HepG2 (cell line): ENCODE measurements around the gene WIPF2. TPM values are rescaled to one million over a fixed set of nuclear protein-coding genes. Genes with fewer than 3 reads are reported as not detected.

Source experiments
- ATAC-seq: fragments of 200-7000 bp; cut with Tn5 transposase; 3 replicates; pipeline ENCODE4 v1.9.1; 2020; ENCODE audit warnings: mild to moderate bottlenecking, moderate library complexity
- BruUV-seq: library from RNA; stranded (reverse); fragments of 400-500 nt; replicated peaks from 2 replicates; lab custom pipeline; 2021; lab: Mats Ljungman, UMichigan
- CTCF ChIA-PET: fragments of 300-600 bp; formaldehyde crosslinking; extraction: SDS; loops from one replicate; lab custom pipeline; 2021; ENCODE audit warnings: low total read pairs, inconsistent platforms, low intra/inter-chr PET ratio; lab: Yijun Ruan, JAX
- POLR2A ChIA-PET: fragments of 350-600 bp; sonication (Branson Sonifier 250); formaldehyde crosslinking; loops from one replicate; lab custom pipeline; 2020; ENCODE audit warnings: antibody characterized with exemption, inconsistent platforms; lab: Yijun Ruan, JAX
- DNase-seq: peaks from one replicate; pipeline ENCODE4 v3.0.0-alpha.2; 2015; ENCODE audit warnings: low spot score
- FAIRE-seq: peaks from 3 replicates; lab custom pipeline; 2011; peaks lifted over from hg19 to GRCh38; lab: Jason Lieb, UNC
- H2AFZ ChIP-seq: one replicate; pipeline ENCODE4 v1.6.1; 2011; ENCODE audit warnings: low read length, inconsistent platforms
- H3K27ac ChIP-seq: fragments of 300-600 bp; 3 replicates; pipeline ENCODE4 v1.8.0; 2011; ENCODE audit warnings: mixed run types, mild to moderate bottlenecking, mixed read lengths, low read length, inconsistent platforms; ENCODE audit not compliant: insufficient read depth; ENCODE audit errors: extremely low read length
- H3K27me3 ChIP-seq, 2 experiments: fragments of 200-600 bp in 1 of 2; 2 replicates in 1 of 2; 3 replicates in 1 of 2; pipeline versions ENCODE4 v1.6.0 to v1.8.0; 2011; ENCODE audit warnings: low read length in 2 of 2, mild to moderate bottlenecking in 2 of 2, moderate library complexity in 2 of 2, inconsistent platforms in 1 of 2; ENCODE audit not compliant: insufficient read depth in 2 of 2, control insufficient read depth in 1 of 2
- H3K36me3 ChIP-seq, 2 experiments: fragments of 200-600 bp in 1 of 2; replicated peaks in 1 of 2; 2 replicates in 1 of 2; 3 replicates in 1 of 2; pipeline versions ENCODE4 v1.5.1 to v1.8.0; 2011; ENCODE audit warnings: low read length in 2 of 2, inconsistent platforms in 1 of 2; ENCODE audit not compliant: insufficient read depth in 2 of 2, control insufficient read depth in 1 of 2
- H3K4me1 ChIP-seq: 2 replicates; pipeline ENCODE4 v1.5.1; 2012; ENCODE audit warnings: low read length, inconsistent platforms; ENCODE audit not compliant: insufficient read depth
- H3K4me2 ChIP-seq: 2 replicates; pipeline ENCODE4 v1.6.0; 2011; ENCODE audit warnings: low read depth, low read length, inconsistent platforms
- H3K4me3 ChIP-seq, 3 experiments: fragments of 200-600 bp in 1 of 3; sonication (generic), shearing (Covaris generic) in 1 of 3; replicated peaks in 1 of 3; 2 replicates each; pipeline ENCODE4 v1.5.1; 2011 to 2016; ENCODE audit warnings: low read length in 3 of 3, inconsistent platforms in 2 of 3, low read depth in 2 of 3, mild to moderate bottlenecking in 2 of 3, control low read depth in 1 of 3, mixed read lengths in 1 of 3; ENCODE audit not compliant: insufficient read depth in 1 of 3
- H3K79me2 ChIP-seq: one replicate; pipeline ENCODE4 v1.6.1; 2011; ENCODE audit warnings: low read length, inconsistent platforms; ENCODE audit not compliant: insufficient read depth
- H3K9ac ChIP-seq: 2 replicates; pipeline ENCODE4 v1.6.0; 2011; ENCODE audit warnings: mild to moderate bottlenecking, low read depth, low read length, inconsistent platforms; ENCODE audit not compliant: insufficient read depth
- H3K9me3 ChIP-seq: 2 replicates; pipeline ENCODE4 v1.5.1; 2012; ENCODE audit warnings: mild to moderate bottlenecking, low read length
- H4K20me1 ChIP-seq: 2 replicates; pipeline ENCODE4 v1.6.0; 2011; ENCODE audit warnings: inconsistent platforms, mild to moderate bottlenecking, low read length, moderate library complexity; ENCODE audit not compliant: insufficient read depth
- FOXK2 ChIP-seq: fragments of 450-650 bp; IDR thresholded peaks from 2 replicates; pipeline ENCODE4 v1.6.1; 2016
- NFYC ChIP-seq: IDR thresholded peaks from 2 replicates; pipeline ENCODE4 v1.6.1; 2016; ENCODE audit warnings: missing genetic modification reagents, missing compliant biosample characterization
- ZNF253 ChIP-seq: sonication (generic); formaldehyde crosslinking; IDR thresholded peaks from 2 replicates; pipeline ENCODE4 v1.8.0; 2022; ENCODE audit warnings: mild to moderate bottlenecking, missing genetic modification reagents, borderline replicate concordance
- ZNF274 ChIP-seq: sonication (generic); formaldehyde crosslinking; IDR thresholded peaks from 2 replicates; pipeline ENCODE4 v1.5.1; 2020; ENCODE audit warnings: mild to moderate bottlenecking, missing genetic modification reagents
- ZNF629 ChIP-seq: sonication (generic); formaldehyde crosslinking; conservative IDR thresholded peaks from 2 replicates; pipeline ENCODE4 v1.5.0; 2020; ENCODE audit warnings: missing genetic modification reagents
- WGBS: methylation state at CpG from one replicate; pipeline ENCODE4 v1.1.6; 2017; ENCODE audit warnings: low lambda C conversion rate; 5-methylcytosine and 5-hydroxymethylcytosine counted together
- in situ Hi-C: cut with HindIII; loops from 2 replicates; pipeline ENCODE4 v1.10.0; 2017; ENCODE audit warnings: low pct_unique_long_range_greater_than_20kb; ENCODE audit not compliant: extremely low pct_ligation_motif_present
- intact Hi-C: fragments of 100-400 bp; cut with micrococcal nuclease; formaldehyde crosslinking; loops from one replicate; pipeline ENCODE4 v1.10.0; 2022; ENCODE audit not compliant: unreplicated experiment
- polyA plus RNA-seq, 8 experiments: library from polyadenylated mRNA; depleted of rRNA in 3 of 8; stranded (reverse) in 7 of 8; unstranded in 1 of 8; fragments of >200 nt; fragmentation: Illumina TruSeq in 4 of 8; extraction: Trizol in 4 of 8; gene quantifications; 2 replicates each; pipeline versions ENCODE4 v1.2.1 to v1.2.3, GENCODE V29; 2011 to 2016; ENCODE audit warnings: low read depth in 4 of 8, missing spikeins in 1 of 8, mixed read lengths in 1 of 8; ENCODE audit not compliant: insufficient read depth in 1 of 8
- total RNA-seq, 5 experiments: library from RNA; depleted of rRNA; stranded (reverse); fragments of >200 nt; fragmentation: Illumina TruSeq; extraction: Trizol; gene quantifications; 2 replicates each; pipeline ENCODE4 v1.2.3, GENCODE V29; 2016; ENCODE audit warnings: low read depth in 1 of 5
- TF ChIP-seq, protein P1 (sequence below): sonication (generic); formaldehyde crosslinking; IDR thresholded peaks from 2 replicates; pipeline ENCODE4 v1.5.0; 2020; ENCODE audit warnings: missing genetic modification reagents
- TF ChIP-seq, protein P2 (sequence below): sonication (generic); formaldehyde crosslinking; IDR thresholded peaks from 2 replicates; pipeline ENCODE4 v1.5.1; 2020; ENCODE audit warnings: missing genetic modification reagents, mild to moderate bottlenecking, borderline replicate concordance
- TF ChIP-seq, protein P3 (sequence below): IDR thresholded peaks from 2 replicates; pipeline ENCODE4 v1.6.1; 2016; ENCODE audit warnings: low read depth, missing genetic modification reagents, missing compliant biosample characterization
- TF ChIP-seq, protein P4 (sequence below): sonication (generic); formaldehyde crosslinking; conservative IDR thresholded peaks from 2 replicates; pipeline ENCODE4 v1.4.0; 2020; ENCODE audit warnings: mild to moderate bottlenecking, missing genetic modification reagents, moderate library complexity

The WIPF2 gene
- total and polyA plus RNA-seq, 2 of the 13 experiments (the other 11 are each of a cell fraction or from before 2014, with no cell fraction given): 7.2 to 10.8 TPM

DNA sequence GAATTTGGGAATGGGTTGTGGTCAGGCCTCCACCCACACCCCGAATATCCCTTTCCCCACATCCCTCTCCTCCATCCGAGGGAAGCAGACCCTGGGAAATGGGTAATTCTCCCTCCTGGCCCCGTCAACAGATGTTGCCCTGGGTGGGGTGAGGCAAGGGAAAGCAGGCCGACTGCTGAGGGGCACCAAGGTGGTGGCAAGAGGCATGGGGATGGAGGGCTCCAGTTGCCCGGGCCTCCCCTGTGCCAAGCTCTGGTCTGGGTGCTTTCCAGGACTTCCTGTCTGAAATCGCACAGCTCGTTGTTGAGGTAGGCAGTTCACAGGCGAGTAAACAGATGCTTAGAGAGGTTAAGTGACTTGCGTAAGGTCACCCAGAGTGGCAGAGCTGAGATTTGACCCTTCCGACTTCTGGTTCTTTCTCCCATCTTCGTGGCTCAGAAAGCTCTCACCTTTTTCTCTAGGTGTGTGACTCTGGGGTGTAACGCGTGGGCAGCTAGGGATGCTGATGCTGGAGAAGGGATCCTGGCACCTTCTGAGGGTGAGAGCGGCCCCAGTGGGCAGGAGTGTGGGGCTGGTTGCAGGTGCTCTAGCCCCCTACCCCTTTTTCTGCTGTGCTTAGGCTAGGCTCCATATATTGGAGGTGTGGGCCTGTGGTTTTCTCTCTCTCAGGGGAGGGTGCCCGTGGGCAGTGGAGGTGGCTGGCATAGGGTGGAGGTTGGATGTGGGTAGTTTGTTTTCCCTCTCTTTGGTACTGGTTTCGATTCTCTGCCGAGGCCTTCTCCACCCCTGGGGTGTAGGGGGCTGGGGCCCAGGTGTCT is 107.1 kb downstream of the WIPF2 start:
- DNase-seq (peak; percentile 69), FAIRE-seq (peak; percentile 83), ATAC-seq (peak; percentile 54)
- Histone ChIP-seq H2AFZ (no peak overlapping the region), H3K4me1 (peaks cover 81% of the 10 kb centered on the region), H3K27ac (no peak overlapping the region), H3K4me2 (peak overlapping the region; percentile 52), H3K9ac (no peak overlapping the region), H3K36me3 (peaks cover 0 to 2% of the 10 kb centered on the region in 2 experiments; a peak in 1 of 5 replicates), H3K9me3 (no peaks in the 10 kb centered on the region), H3K27me3 (no peaks in the 10 kb centered on the region), H4K20me1 (peaks cover 37% of the 10 kb centered on the region), H3K4me3 (peak overlapping the region in 1 of 3 experiments; percentile 3; a peak in 1 of 6 replicates), H3K79me2 (peaks cover 25% of the 10 kb centered on the region)
- WGBS: 38% methylated on average over 15 of the region's 17 CpGs
- ChIA-PET POLR2A (interaction anchor here (0.7 to 5.3 kb wide), 7 partner anchors 9 to 399 kb away, joined by 3 to 48 read pairs (median 4); partner anchors contain the start of genes LRRC3C and ORMDL3), CTCF (no interaction called here)
- in situ Hi-C loops: no loop called here
- intact Hi-C loops: no loop called here
- BruUV-seq: no TSS peak
- TF ChIP-seq FOXK2 (no peak), ZNF274 (CRISPR knock-in tag) (no peak), ZNF629 (CRISPR knock-in tag) (no peak), NFYC (CRISPR knock-in tag) (no peak), ZNF253 (CRISPR knock-in tag) (no peak)
- TF ChIP-seq, protein P1, sequence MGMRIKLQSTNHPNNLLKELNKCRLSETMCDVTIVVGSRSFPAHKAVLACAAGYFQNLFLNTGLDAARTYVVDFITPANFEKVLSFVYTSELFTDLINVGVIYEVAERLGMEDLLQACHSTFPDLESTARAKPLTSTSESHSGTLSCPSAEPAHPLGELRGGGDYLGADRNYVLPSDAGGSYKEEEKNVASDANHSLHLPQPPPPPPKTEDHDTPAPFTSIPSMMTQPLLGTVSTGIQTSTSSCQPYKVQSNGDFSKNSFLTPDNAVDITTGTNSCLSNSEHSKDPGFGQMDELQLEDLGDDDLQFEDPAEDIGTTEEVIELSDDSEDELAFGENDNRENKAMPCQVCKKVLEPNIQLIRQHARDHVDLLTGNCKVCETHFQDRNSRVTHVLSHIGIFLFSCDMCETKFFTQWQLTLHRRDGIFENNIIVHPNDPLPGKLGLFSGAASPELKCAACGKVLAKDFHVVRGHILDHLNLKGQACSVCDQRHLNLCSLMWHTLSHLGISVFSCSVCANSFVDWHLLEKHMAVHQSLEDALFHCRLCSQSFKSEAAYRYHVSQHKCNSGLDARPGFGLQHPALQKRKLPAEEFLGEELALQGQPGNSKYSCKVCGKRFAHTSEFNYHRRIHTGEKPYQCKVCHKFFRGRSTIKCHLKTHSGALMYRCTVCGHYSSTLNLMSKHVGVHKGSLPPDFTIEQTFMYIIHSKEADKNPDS (CRISPR knock-in tag): no peak
- TF ChIP-seq, protein P2, sequence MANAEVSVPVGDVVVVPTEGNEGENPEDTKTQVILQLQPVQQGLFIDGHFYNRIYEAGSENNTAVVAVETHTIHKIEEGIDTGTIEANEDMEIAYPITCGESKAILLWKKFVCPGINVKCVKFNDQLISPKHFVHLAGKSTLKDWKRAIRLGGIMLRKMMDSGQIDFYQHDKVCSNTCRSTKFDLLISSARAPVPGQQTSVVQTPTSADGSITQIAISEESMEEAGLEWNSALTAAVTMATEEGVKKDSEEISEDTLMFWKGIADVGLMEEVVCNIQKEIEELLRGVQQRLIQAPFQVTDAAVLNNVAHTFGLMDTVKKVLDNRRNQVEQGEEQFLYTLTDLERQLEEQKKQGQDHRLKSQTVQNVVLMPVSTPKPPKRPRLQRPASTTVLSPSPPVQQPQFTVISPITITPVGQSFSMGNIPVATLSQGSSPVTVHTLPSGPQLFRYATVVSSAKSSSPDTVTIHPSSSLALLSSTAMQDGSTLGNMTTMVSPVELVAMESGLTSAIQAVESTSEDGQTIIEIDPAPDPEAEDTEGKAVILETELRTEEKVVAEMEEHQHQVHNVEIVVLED (CRISPR knock-in tag): no peak
- TF ChIP-seq, protein P3, sequence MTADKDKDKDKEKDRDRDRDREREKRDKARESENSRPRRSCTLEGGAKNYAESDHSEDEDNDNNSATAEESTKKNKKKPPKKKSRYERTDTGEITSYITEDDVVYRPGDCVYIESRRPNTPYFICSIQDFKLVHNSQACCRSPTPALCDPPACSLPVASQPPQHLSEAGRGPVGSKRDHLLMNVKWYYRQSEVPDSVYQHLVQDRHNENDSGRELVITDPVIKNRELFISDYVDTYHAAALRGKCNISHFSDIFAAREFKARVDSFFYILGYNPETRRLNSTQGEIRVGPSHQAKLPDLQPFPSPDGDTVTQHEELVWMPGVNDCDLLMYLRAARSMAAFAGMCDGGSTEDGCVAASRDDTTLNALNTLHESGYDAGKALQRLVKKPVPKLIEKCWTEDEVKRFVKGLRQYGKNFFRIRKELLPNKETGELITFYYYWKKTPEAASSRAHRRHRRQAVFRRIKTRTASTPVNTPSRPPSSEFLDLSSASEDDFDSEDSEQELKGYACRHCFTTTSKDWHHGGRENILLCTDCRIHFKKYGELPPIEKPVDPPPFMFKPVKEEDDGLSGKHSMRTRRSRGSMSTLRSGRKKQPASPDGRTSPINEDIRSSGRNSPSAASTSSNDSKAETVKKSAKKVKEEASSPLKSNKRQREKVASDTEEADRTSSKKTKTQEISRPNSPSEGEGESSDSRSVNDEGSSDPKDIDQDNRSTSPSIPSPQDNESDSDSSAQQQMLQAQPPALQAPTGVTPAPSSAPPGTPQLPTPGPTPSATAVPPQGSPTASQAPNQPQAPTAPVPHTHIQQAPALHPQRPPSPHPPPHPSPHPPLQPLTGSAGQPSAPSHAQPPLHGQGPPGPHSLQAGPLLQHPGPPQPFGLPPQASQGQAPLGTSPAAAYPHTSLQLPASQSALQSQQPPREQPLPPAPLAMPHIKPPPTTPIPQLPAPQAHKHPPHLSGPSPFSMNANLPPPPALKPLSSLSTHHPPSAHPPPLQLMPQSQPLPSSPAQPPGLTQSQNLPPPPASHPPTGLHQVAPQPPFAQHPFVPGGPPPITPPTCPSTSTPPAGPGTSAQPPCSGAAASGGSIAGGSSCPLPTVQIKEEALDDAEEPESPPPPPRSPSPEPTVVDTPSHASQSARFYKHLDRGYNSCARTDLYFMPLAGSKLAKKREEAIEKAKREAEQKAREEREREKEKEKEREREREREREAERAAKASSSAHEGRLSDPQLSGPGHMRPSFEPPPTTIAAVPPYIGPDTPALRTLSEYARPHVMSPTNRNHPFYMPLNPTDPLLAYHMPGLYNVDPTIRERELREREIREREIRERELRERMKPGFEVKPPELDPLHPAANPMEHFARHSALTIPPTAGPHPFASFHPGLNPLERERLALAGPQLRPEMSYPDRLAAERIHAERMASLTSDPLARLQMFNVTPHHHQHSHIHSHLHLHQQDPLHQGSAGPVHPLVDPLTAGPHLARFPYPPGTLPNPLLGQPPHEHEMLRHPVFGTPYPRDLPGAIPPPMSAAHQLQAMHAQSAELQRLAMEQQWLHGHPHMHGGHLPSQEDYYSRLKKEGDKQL (CRISPR knock-in tag): no peak; the same call in 1 of the 2 replicates
- TF ChIP-seq, protein P4, sequence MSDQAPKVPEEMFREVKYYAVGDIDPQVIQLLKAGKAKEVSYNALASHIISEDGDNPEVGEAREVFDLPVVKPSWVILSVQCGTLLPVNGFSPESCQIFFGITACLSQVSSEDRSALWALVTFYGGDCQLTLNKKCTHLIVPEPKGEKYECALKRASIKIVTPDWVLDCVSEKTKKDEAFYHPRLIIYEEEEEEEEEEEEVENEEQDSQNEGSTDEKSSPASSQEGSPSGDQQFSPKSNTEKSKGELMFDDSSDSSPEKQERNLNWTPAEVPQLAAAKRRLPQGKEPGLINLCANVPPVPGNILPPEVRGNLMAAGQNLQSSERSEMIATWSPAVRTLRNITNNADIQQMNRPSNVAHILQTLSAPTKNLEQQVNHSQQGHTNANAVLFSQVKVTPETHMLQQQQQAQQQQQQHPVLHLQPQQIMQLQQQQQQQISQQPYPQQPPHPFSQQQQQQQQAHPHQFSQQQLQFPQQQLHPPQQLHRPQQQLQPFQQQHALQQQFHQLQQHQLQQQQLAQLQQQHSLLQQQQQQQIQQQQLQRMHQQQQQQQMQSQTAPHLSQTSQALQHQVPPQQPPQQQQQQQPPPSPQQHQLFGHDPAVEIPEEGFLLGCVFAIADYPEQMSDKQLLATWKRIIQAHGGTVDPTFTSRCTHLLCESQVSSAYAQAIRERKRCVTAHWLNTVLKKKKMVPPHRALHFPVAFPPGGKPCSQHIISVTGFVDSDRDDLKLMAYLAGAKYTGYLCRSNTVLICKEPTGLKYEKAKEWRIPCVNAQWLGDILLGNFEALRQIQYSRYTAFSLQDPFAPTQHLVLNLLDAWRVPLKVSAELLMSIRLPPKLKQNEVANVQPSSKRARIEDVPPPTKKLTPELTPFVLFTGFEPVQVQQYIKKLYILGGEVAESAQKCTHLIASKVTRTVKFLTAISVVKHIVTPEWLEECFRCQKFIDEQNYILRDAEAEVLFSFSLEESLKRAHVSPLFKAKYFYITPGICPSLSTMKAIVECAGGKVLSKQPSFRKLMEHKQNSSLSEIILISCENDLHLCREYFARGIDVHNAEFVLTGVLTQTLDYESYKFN (CRISPR knock-in tag): no peak
